Measurements from ENCODE around the gene MAPK12.

DNA sequence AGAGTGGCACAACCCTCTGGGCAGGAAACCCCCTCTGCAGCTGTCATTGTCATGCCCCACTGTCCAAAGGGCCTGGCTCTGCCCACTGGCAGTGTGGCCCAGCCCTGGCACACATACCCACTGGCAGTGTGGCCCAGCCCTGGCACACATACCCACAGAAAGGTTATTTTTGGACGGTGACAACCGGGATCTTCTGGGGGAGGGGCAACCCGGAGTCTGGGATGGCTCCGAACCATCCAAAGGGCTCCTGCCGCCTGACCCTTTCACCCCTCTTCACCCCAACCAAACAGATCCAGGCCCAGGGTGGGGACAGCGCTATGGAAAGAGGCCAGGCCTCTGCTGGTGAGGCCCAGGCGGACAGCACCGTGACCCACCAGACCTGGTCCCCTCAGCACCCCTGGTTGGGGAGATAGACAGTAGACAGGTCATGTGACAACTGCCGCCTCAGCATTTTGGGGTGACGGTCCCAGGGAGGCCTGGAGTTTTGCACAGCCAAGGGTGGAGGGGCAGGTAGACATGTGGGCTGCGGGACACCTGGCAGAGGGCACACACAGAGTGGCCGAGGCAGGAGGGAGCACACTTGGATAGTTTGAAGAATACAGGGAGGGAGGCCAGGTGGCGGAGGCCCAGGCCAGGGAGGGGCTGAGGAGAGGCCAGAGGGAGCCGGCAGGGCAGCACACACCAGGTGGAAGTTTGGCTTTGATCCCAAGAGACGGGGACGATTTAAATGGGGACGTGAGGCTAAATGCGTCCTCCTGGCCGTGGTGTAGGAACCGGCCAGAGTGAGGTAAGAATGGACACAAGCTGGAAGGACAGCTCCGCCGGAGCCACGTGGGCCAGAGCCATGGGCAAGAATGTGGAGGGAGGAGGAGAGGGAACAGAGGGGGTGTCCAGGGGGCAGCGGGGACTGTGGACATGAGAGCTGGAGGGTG, 2.9 kb downstream of the MAPK12 start:
- TF ChIP-seq, protein P1, sequence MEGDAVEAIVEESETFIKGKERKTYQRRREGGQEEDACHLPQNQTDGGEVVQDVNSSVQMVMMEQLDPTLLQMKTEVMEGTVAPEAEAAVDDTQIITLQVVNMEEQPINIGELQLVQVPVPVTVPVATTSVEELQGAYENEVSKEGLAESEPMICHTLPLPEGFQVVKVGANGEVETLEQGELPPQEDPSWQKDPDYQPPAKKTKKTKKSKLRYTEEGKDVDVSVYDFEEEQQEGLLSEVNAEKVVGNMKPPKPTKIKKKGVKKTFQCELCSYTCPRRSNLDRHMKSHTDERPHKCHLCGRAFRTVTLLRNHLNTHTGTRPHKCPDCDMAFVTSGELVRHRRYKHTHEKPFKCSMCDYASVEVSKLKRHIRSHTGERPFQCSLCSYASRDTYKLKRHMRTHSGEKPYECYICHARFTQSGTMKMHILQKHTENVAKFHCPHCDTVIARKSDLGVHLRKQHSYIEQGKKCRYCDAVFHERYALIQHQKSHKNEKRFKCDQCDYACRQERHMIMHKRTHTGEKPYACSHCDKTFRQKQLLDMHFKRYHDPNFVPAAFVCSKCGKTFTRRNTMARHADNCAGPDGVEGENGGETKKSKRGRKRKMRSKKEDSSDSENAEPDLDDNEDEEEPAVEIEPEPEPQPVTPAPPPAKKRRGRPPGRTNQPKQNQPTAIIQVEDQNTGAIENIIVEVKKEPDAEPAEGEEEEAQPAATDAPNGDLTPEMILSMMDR (IDR thresholded peaks at IDR 0.05 in 8 of 11, conservative IDR thresholded peaks at IDR 0.05 in 3 of 11), result no peak
- TF ChIP-seq POLR2A (IDR thresholded peaks at IDR 0.05), result no peak
- TF ChIP-seq POLR2AphosphoS5 (IDR thresholded peaks at IDR 0.05), result no peak
